ENCODE data around the gene UGT2A3. TPM values are rescaled to one million over a fixed set of nuclear protein-coding genes. Genes with fewer than 3 reads are reported as not detected.
A peak's percentile ranks its signal among the peaks of the same experiment; 100 is the strongest.

The UGT2A3 gene
- total RNA-seq, 2 donors from 2014 or later = not detected

DNA sequence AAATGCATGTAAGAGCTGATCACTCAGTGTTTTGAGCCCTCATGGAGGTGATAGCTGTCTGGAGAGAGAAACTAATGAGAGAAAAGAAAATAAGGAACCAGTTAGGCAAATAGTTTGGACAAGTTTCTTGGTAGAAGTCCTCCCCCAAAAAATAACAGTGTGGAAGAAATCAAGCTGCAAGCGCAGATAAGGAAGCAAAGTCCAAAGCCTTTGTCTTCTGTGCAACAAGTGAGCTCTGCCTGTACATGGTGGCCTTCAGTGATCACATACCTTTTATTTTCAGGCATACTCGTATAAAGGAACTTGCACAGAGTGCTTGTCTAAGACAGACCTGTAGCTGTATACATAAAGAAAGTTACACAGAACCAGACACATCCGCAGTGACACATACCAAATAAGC lies 2.5 kb upstream of the UGT2A3 start:
- H3K36me3 Mint-ChIP-seq (ENCODE audit: low read depth) = no peaks in the 10 kb centered on the region
- peak overlapping the region; percentile 39 for H3K4me3 ChIP-seq (ENCODE audit: low read length)
- peaks cover 17% of the 10 kb centered on the region for H3K27me3 Mint-ChIP-seq (ENCODE audit: insufficient read depth)
- 97 to 100% methylated on average over 1 to 3 of the region's 3 CpGs for WGBS, 2 experiments (ENCODE audit: insufficient coverage in 1 of 2, insufficient read length in 1 of 2)
- peaks cover 26% of the 10 kb centered on the region for H3K4me1 Mint-ChIP-seq
- TF ChIP-seq, protein P1, sequence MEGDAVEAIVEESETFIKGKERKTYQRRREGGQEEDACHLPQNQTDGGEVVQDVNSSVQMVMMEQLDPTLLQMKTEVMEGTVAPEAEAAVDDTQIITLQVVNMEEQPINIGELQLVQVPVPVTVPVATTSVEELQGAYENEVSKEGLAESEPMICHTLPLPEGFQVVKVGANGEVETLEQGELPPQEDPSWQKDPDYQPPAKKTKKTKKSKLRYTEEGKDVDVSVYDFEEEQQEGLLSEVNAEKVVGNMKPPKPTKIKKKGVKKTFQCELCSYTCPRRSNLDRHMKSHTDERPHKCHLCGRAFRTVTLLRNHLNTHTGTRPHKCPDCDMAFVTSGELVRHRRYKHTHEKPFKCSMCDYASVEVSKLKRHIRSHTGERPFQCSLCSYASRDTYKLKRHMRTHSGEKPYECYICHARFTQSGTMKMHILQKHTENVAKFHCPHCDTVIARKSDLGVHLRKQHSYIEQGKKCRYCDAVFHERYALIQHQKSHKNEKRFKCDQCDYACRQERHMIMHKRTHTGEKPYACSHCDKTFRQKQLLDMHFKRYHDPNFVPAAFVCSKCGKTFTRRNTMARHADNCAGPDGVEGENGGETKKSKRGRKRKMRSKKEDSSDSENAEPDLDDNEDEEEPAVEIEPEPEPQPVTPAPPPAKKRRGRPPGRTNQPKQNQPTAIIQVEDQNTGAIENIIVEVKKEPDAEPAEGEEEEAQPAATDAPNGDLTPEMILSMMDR (conservative IDR thresholded peaks at IDR 0.05) = no peak
- H3K9ac ChIP-seq (ENCODE audit: extremely low read depth, low read length, poor library complexity, severe bottlenecking) = no peak overlapping the region
- no peaks in the 10 kb centered on the region for H3K27me3 ChIP-seq (ENCODE audit: control insufficient read depth, insufficient read depth, low read length, poor library complexity, severe bottlenecking)
- H3K9me3 Mint-ChIP-seq = peaks cover 8% of the 10 kb centered on the region
- no peak overlapping the region for H3K27ac ChIP-seq (ENCODE audit: low read depth, low read length)
- peaks cover 23% of the 10 kb centered on the region for H3K9me3 ChIP-seq (ENCODE audit: control insufficient read depth, low read length)
- H3K4me1 ChIP-seq (ENCODE audit: control insufficient read depth, insufficient read depth, low read length) = peaks cover 3% of the 10 kb centered on the region
- H3K36me3 ChIP-seq (ENCODE audit: control insufficient read depth, insufficient read depth, low read length) = no peaks in the 10 kb centered on the region
- DNase-seq = no peak
- H3K27ac Mint-ChIP-seq = no peak overlapping the region
- no peak overlapping the region for H3K4me3 Mint-ChIP-seq

DNA sequence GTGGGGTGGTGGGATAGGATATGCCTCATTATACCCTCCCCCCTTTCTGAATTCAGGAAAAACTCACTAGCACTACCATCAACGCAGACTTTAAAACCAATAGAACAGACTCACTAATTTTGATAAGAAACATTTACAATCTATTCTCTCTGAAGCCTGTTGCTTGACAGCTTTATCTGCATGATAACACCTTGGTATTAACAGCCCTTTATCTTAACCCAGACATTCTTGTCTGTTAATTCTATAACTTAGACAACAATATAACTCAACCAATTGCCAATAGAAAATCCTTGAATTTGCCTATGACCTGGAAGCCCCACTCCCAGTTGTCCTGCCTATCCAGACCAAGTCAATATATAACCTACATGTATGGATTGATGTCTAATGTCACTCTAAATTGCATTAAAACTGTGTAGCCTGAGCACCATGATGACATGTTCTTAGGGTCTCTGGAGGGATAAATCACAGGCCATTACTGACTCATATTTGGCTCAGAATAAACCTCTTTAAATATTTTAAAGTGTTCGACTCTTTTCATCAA lies 1.5 kb upstream of the UGT2A3 start:
- 71 to 80% methylated on average over 1 to 2 of the region's 2 CpGs for WGBS, 2 experiments (ENCODE audit: insufficient coverage in 1 of 2, insufficient read length in 1 of 2)
- TF ChIP-seq, protein P1 (conservative IDR thresholded peaks at IDR 0.05) = no peak

DNA sequence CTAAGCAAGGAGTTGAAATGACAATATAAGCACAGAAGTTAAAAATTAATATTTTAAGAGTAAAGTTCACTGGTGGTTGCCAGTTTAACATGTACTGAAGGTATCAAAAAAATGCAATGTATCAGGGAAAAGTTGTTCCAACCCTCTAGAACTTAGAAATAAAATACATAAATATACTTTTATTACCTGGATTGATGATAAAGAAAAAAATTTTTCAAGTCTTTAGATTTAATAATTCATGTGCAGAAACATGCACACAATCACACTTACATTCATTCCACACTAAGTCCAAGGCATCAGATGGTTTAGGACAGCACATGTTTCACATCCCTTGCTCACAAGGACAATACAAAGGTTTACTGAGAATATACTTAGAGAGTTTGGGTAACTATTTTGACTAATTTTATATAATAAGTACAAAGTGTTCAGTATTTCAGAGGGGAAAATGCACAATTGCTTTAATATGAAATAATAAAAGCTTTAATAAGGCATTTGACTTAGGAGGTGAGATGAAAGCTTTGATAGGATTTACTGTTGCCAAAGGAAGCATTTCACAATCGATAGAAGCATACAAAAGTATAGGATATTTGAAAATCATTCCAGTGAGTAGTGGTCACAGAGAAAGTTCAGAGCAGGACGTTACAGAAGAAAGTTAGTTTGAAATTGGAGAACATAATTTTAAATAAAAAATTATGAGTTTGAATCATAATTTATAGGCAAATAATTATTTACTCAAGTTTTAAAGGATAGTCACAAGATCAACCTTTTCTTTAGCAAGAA lies 392 bp upstream of the UGT2A3 start:
- H3K36me3 Mint-ChIP-seq (ENCODE audit: low read depth) = no peaks in the 10 kb centered on the region

More for the DNA sequence above, 1.5 kb upstream of the UGT2A3 start:
- H3K4me1 Mint-ChIP-seq = peaks cover 26% of the 10 kb centered on the region
- H3K9me3 Mint-ChIP-seq = peaks cover 2% of the 10 kb centered on the region
- H3K9ac ChIP-seq (ENCODE audit: extremely low read depth, low read length, poor library complexity, severe bottlenecking) = no peak overlapping the region
- peak overlapping the region; percentile 39 for H3K4me3 ChIP-seq (ENCODE audit: low read length)
- no peak for DNase-seq
- no peaks in the 10 kb centered on the region for H3K36me3 Mint-ChIP-seq (ENCODE audit: low read depth)
- H3K9me3 ChIP-seq (ENCODE audit: control insufficient read depth, low read length) = peaks cover 18% of the 10 kb centered on the region
- no peaks in the 10 kb centered on the region for H3K36me3 ChIP-seq (ENCODE audit: control insufficient read depth, insufficient read depth, low read length)
- no peak overlapping the region for H3K27ac Mint-ChIP-seq
- no peak overlapping the region for H3K4me3 Mint-ChIP-seq
- peaks cover 3% of the 10 kb centered on the region for H3K4me1 ChIP-seq (ENCODE audit: control insufficient read depth, insufficient read depth, low read length)
- H3K27me3 ChIP-seq (ENCODE audit: control insufficient read depth, insufficient read depth, low read length, poor library complexity, severe bottlenecking) = no peaks in the 10 kb centered on the region
- H3K27me3 Mint-ChIP-seq (ENCODE audit: insufficient read depth) = peaks cover 17% of the 10 kb centered on the region
- no peak overlapping the region for H3K27ac ChIP-seq (ENCODE audit: low read depth, low read length)

More for the DNA sequence above, 392 bp upstream of the UGT2A3 start:
- Histone ChIP-seq H3K4me1 (ENCODE audit: control insufficient read depth, insufficient read depth, low read length) (peaks cover 3% of the 10 kb centered on the region), H3K4me3 (ENCODE audit: low read length) (no peak overlapping the region), H3K36me3 (ENCODE audit: control insufficient read depth, insufficient read depth, low read length) (no peaks in the 10 kb centered on the region), H3K27ac (ENCODE audit: low read depth, low read length) (no peak overlapping the region), H3K9ac (ENCODE audit: extremely low read depth, low read length, poor library complexity, severe bottlenecking) (no peak overlapping the region), H3K9me3 (ENCODE audit: control insufficient read depth, low read length) (peaks cover 9% of the 10 kb centered on the region), H3K27me3 (ENCODE audit: control insufficient read depth, insufficient read depth, low read length, poor library complexity, severe bottlenecking) (no peaks in the 10 kb centered on the region)
- Mint-ChIP-seq H3K27me3 (ENCODE audit: insufficient read depth) (peaks cover 17% of the 10 kb centered on the region), H3K9me3 (peaks cover 2% of the 10 kb centered on the region), H3K4me1 (peaks cover 26% of the 10 kb centered on the region), H3K4me3 (no peak overlapping the region), H3K27ac (no peak overlapping the region)
- DNase-seq = no peak
- no CpG with 5 or more reads among the region's 2 CpGs for WGBS, 2 experiments (ENCODE audit: insufficient coverage in 1 of 2, insufficient read length in 1 of 2)
- TF ChIP-seq, protein P1 (conservative IDR thresholded peaks at IDR 0.05) = no peak

Measured in endodermal cell (in vitro differentiated cells).